Testis (tissue), 3 donors: ENCODE data around the gene EDC3. TPM values are rescaled to one million over a fixed set of nuclear protein-coding genes. Genes with fewer than 3 reads are reported as not detected.
A peak's percentile ranks its signal among the peaks of the same experiment; 100 is the strongest.

ENCODE experiments used
- DNase-seq: peaks from one replicate; pipeline ENCODE4 v3.0.0-alpha.2; 2019
- H3K27ac ChIP-seq, 2 donors: fragments of 200-600 bp; sonication (generic); one replicate each; pipeline ENCODE4 v1.5.1; 2019
- H3K27me3 ChIP-seq: fragments of 200-600 bp; sonication (generic); one replicate; pipeline ENCODE4 v1.5.1; 2019
- H3K36me3 ChIP-seq: fragments of 200-600 bp; sonication (generic); one replicate; pipeline ENCODE4 v1.5.1; 2017; ENCODE audit warnings: low read depth; ENCODE audit errors: missing control alignments
- H3K4me1 ChIP-seq: fragments of 200-600 bp; sonication (generic); one replicate; pipeline ENCODE4 v1.5.1; 2019
- H3K4me3 ChIP-seq, 2 donors: fragments of 200-600 bp; sonication (generic); one replicate each; pipeline ENCODE4 v1.5.1; 2017 to 2019
- H3K9me3 ChIP-seq: fragments of 200-600 bp; sonication (generic); one replicate; pipeline ENCODE4 v1.5.1; 2017
- CTCF ChIP-seq, 3 experiments: fragments of 450-650 bp in 2 of 3; fragments of 200-600 bp in 1 of 3; sonication (generic) in 1 of 3; IDR thresholded peaks; one replicate each; pipeline ENCODE4 v1.5.1; 2016 to 2019; ENCODE audit warnings: antibody characterized with exemption in 3 of 3, mild to moderate bottlenecking in 2 of 3, moderate library complexity in 1 of 3
- POLR2A ChIP-seq: fragments of 450-650 bp; IDR thresholded peaks from one replicate; pipeline ENCODE4 v1.6.1; 2017; ENCODE audit warnings: antibody characterized with exemption, mild to moderate bottlenecking, moderate library complexity
- WGBS, 2 donors: methylation state at CpG; one replicate each; pipeline ENCODE4 v1.1.5; 2018; 5-methylcytosine and 5-hydroxymethylcytosine counted together
- intact Hi-C: fragments of 100-400 bp; cut with DNase I; formaldehyde crosslinking; loops from one replicate; pipeline ENCODE4 v1.15.1; 2023; ENCODE audit warnings: low total_unique reads
- polyA plus RNA-seq: library from polyadenylated mRNA; stranded (reverse); fragments of 350-450 nt; fragmentation: Illumina TruSeq; extraction: RNeasy Lipid Tissue Mini Kit (QIAGEN cat#74804); gene quantifications from one replicate; pipeline ENCODE4 v1.2.3, GENCODE V29; 2014; ENCODE audit warnings: low read depth, low replicate concordance; ENCODE audit not compliant: insufficient read depth
- total RNA-seq, 2 donors: library from RNA; depleted of rRNA; stranded (reverse); fragments of >200 nt; gene quantifications; one replicate each; pipeline ENCODE4 v1.2.3, GENCODE V29; 2016

Gene EDC3
- total and polyA plus RNA-seq, 3 donors from 2014 or later: 53.8 to 96.0 (median 56.5) TPM

- TF ChIP-seq POLR2A: no peak
- no peak for TF ChIP-seq CTCF (IDR thresholded peaks at IDR 0.05)
- H3K27ac ChIP-seq: no peak overlapping the region
- no peaks in the 10 kb centered on the region for H3K27me3 ChIP-seq
- DNase-seq: no peak
- no peak overlapping the region for H3K4me3 ChIP-seq
- H3K36me3 ChIP-seq: no peaks in the 10 kb centered on the region
- H3K4me1 ChIP-seq: no peaks in the 10 kb centered on the region
- intact Hi-C loops: no loop called here
- WGBS, 2 donors: 63 to 66% methylated on average over 3 of the region's 3 CpGs
- H3K9me3 ChIP-seq: no peaks in the 10 kb centered on the region
Measured at GRCh38 chr15:74709892-74710291, 14.1 kb upstream of the EDC3 start.

- intact Hi-C loops: no loop called here
- 57 to 76% methylated on average over 1 of the region's 1 CpG for WGBS, 2 donors
- H3K4me3 ChIP-seq: no peak overlapping the region
Measured at GRCh38 chr15:74709011-74709410, 13.2 kb upstream of the EDC3 start.

GRCh38 chr15:74696808-74697207 lies 984 bp upstream of the EDC3 start:
- Histone ChIP-seq H3K27me3 (no peaks in the 10 kb centered on the region), H3K36me3 (no peaks in the 10 kb centered on the region), H3K4me1 (peaks cover 3% of the 10 kb centered on the region), H3K4me3 (peak overlapping the region in 1 of 2 donors; percentile 92), H3K27ac (no peak overlapping the region), H3K9me3 (no peaks in the 10 kb centered on the region)
- TF ChIP-seq CTCF (IDR thresholded peaks at IDR 0.05): no peak
- no peak for TF ChIP-seq POLR2A
- 47 to 55% methylated on average over 2 of the region's 2 CpGs for WGBS, 2 donors
- intact Hi-C loops: no loop called here
- no peak for DNase-seq

More at GRCh38 chr15:74709011-74709410, 13.2 kb upstream of the EDC3 start:
- H3K4me1 ChIP-seq: no peaks in the 10 kb centered on the region
- no peak overlapping the region for H3K27ac ChIP-seq
- no peaks in the 10 kb centered on the region for H3K27me3 ChIP-seq
- no peaks in the 10 kb centered on the region for H3K36me3 ChIP-seq
- no peak for DNase-seq
- TF ChIP-seq CTCF (IDR thresholded peaks at IDR 0.05) (no peak), POLR2A (no peak)
- H3K9me3 ChIP-seq: no peaks in the 10 kb centered on the region

- 3 to 5% methylated on average over 9 to 10 of the region's 10 CpGs for WGBS, 2 donors
- Histone ChIP-seq H3K9me3 (no peaks in the 10 kb centered on the region), H3K27me3 (no peaks in the 10 kb centered on the region), H3K4me1 (peaks cover 3% of the 10 kb centered on the region), H3K4me3 (peak overlapping the region; percentile 91 to 92), H3K27ac (peak overlapping the region; percentile 87 to 89), H3K36me3 (no peaks in the 10 kb centered on the region)
- no peak for DNase-seq
- TF ChIP-seq CTCF (IDR thresholded peaks at IDR 0.05) (no peak), POLR2A (no peak)
- intact Hi-C loops: no loop called here
Measured at GRCh38 chr15:74696398-74696729, 540 bp upstream of the EDC3 start.

GRCh38 chr15:74692327-74692726 lies 3.5 kb downstream of the EDC3 start:
- H3K27ac ChIP-seq: no peak overlapping the region
- no peaks in the 10 kb centered on the region for H3K9me3 ChIP-seq
- H3K4me1 ChIP-seq: peaks cover 3% of the 10 kb centered on the region
- 82 to 100% methylated on average over 1 of the region's 1 CpG for WGBS, 2 donors
- H3K36me3 ChIP-seq: no peaks in the 10 kb centered on the region
- DNase-seq: no peak
- no peaks in the 10 kb centered on the region for H3K27me3 ChIP-seq
- TF ChIP-seq POLR2A (no peak), CTCF (IDR thresholded peaks at IDR 0.05) (no peak)
- H3K4me3 ChIP-seq: no peak overlapping the region
- intact Hi-C loops: no loop called here
